Measurements from ENCODE around the gene NR0B1.
A peak's percentile ranks its signal among the peaks of the same experiment; 100 is the strongest.

NR0B1 gene

DNA sequence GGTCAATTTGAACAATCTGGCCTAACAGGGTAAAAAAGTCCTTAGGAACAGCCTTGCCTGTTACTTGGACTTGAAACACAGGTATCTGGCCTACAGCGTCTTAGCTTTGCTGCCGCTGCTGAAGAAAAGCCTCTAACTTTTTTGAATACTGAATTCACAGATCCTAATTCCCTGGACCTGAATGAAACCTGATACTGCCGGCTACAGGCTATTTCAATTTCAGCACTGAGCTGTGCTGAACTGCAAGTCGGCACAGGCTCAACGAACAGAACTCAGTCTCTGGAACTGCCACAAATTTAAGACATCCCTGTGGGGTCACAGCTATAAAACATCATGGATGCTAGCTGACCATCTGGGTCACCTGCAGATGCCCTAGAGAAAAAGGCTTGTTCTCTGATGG lies 7.2 kb downstream of the NR0B1 start:
- peak; percentile 15 for DNase-seq (ENCODE audit: low read depth)
- TF ChIP-seq, protein P1, sequence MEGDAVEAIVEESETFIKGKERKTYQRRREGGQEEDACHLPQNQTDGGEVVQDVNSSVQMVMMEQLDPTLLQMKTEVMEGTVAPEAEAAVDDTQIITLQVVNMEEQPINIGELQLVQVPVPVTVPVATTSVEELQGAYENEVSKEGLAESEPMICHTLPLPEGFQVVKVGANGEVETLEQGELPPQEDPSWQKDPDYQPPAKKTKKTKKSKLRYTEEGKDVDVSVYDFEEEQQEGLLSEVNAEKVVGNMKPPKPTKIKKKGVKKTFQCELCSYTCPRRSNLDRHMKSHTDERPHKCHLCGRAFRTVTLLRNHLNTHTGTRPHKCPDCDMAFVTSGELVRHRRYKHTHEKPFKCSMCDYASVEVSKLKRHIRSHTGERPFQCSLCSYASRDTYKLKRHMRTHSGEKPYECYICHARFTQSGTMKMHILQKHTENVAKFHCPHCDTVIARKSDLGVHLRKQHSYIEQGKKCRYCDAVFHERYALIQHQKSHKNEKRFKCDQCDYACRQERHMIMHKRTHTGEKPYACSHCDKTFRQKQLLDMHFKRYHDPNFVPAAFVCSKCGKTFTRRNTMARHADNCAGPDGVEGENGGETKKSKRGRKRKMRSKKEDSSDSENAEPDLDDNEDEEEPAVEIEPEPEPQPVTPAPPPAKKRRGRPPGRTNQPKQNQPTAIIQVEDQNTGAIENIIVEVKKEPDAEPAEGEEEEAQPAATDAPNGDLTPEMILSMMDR (conservative IDR thresholded peaks at IDR 0.05; ENCODE audit: low read depth, low read length) = no peak
- H3K4me3 ChIP-seq (ENCODE audit: low read length) = no peak overlapping the region

DNA sequence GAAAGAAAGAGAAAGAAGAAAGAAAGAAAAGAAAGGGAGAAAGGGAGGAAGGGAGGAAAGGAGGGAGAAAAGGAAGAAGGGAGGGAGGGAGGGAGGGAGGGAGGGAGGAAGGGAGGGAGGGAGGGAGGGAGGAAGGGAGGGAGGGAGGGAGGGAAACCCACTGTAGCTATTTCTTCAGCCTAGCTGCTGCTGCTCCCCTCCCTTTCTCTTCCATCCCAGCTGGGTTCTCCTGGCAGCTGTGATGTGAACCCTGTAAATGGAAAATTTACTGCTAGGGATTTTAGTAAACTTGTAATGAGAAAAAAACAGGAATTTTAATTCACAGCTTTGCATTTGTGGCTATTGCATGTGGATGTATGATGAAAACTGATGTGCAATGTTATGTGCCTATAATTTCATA lies 8.0 kb downstream of the NR0B1 start:
- TF ChIP-seq, protein P1 (conservative IDR thresholded peaks at IDR 0.05; ENCODE audit: low read depth, low read length) = no peak
- H3K4me3 ChIP-seq (ENCODE audit: low read length) = no peak overlapping the region
- no peak for DNase-seq (ENCODE audit: low read depth)

DNA sequence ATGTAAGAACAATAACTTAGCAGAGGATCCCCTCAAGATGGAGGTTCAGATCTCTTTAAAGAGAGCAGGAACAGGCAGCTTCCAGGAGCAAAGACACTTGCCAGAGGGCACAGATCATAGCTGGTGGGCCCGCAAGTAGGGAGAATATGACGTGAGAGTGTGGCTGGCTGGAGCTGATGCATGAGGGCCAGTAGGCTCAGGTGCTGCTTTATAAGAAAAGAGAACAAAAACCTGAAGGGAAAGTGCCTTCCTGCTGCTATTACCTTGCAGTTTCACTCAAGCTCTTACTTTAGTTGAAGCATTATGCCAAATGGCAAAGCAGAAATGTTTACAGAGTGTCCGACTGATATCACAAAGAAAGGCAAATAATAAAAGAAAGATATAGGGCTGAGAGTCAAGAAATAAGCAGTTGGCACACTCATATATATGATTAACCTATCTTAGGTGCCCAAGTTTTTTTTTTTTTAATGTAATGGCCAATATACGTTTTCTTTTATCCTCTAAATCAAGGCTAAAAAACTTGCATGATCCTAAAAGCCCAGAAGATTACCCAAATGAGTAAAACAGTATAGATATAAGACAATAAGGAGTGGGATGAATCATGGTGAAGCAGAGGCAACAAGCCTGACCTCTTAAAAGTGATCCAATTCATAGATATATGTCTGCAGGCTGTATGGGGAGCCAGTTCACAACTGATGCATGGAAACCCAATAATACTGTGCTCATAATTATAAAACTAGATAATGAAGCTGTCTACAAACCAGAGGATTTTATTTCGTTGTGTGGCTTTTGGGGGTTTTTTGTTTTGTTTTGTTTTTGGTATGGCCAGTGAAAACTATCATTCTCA lies 12.6 kb downstream of the NR0B1 start:
- no peak overlapping the region for H3K4me3 ChIP-seq (ENCODE audit: low read length)
- DNase-seq (ENCODE audit: low read depth) = no peak
- TF ChIP-seq, protein P1 (conservative IDR thresholded peaks at IDR 0.05; ENCODE audit: low read depth, low read length) = no peak

DNA sequence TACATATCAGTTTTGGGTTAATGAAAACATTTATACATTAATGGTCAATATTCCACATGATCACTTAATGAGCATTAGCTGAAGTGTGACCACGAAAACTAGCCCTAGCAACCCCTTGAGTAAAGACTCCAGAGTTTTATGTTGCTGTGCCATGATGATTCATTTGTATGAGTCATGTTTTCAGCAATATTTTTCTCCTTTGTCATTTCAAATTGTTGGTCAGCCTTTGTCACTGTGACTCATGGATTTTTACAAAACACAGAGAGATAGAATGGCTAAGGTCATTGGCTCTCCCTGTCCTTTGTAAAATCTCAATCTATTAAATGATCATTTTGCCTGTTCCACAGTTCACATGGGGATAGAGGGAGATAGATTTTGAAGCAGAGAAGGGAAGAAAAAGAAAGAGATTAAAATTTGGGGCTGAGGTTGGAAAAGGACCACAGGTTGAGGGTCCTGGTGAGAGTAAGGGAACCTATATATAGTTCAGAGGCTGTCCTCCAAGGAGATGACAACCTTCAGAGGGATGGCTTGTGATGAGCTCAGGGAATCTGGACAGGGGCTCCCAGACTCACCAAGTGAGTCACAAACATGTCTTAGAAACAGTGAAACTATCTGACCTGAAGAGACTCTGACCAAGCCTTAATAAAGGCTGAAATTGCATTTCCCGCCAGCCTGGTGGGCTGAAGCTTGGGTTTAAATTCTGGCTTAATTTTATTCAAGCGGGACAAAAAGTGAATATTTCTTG lies 25.6 kb downstream of the NR0B1 start:
- peak; percentile 67 for DNase-seq (ENCODE audit: low read depth)
- no peak overlapping the region for H3K4me3 ChIP-seq (ENCODE audit: low read length)
- TF ChIP-seq, protein P1 (conservative IDR thresholded peaks at IDR 0.05; ENCODE audit: low read depth, low read length) = no peak

DNA sequence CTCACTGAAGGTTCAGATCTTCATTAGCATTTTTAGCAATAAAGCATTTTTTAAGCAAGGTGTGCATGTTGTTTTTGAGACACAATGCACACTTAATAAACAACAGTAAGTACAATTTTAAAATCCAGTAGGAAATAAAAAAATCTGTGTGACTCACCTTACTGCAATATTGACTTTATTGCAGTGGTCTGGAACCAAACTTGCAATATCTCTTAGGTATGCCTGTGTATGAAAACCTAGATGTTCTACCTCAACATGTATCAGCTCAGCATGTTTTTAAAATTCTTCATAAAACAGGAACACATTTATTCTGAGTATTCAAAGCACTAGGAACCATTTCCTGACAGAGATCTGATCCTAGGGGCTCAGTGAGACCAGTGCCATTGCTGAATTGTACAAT lies 26.7 kb downstream of the NR0B1 start:
- TF ChIP-seq, protein P1 (conservative IDR thresholded peaks at IDR 0.05; ENCODE audit: low read depth, low read length) = no peak
- DNase-seq (ENCODE audit: low read depth) = no peak
- H3K4me3 ChIP-seq (ENCODE audit: low read length) = no peak overlapping the region

DNA sequence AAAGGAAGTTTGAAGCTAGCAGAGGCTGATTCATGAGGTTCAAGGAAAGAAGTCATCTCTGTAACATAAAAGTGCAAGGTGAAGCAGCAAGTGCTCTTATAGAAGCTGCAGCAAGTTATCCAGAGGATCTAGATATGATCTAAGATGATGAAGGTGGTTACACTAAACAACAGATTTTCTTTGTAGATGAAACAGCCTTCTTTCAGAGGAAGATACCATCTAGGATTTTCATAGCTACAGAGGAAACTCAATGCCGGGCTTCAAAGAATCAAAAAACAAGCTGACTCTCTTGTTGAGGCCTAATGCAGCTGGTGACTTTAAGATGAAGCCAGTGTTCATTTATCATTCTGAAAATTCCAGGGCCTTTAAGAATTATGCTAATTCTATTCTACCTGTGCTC lies 28.8 kb downstream of the NR0B1 start:
- no peak for DNase-seq (ENCODE audit: low read depth)
- TF ChIP-seq, protein P1 (conservative IDR thresholded peaks at IDR 0.05; ENCODE audit: low read depth, low read length) = no peak
- H3K4me3 ChIP-seq (ENCODE audit: low read length) = no peak overlapping the region
